Ishikawa (cell line): ENCODE measurements around the gene TDG.

Source experiments
- CEBPB ChIP-seq: IDR thresholded peaks from 2 replicates; pipeline ENCODE4 v1.6.1; 2012
- CREB1 ChIP-seq: IDR thresholded peaks from 2 replicates; pipeline ENCODE4 v1.6.1; 2012; ENCODE audit warnings: low read depth
- EP300 ChIP-seq: IDR thresholded peaks from 2 replicates; pipeline ENCODE4 v1.6.1; 2012; ENCODE audit warnings: borderline replicate concordance
- FOXM1 ChIP-seq: IDR thresholded peaks from 2 replicates; pipeline ENCODE4 v1.6.1; 2012; ENCODE audit warnings: low read depth, borderline replicate concordance
- MAX ChIP-seq: IDR thresholded peaks from 2 replicates; pipeline ENCODE4 v1.6.1; 2012
- NFIC ChIP-seq: IDR thresholded peaks from 2 replicates; pipeline ENCODE4 v1.6.1; 2012
- RAD21 ChIP-seq: IDR thresholded peaks from 2 replicates; pipeline ENCODE4 v1.6.1; 2012; ENCODE audit warnings: low read depth
- REST ChIP-seq: IDR thresholded peaks from 2 replicates; pipeline ENCODE4 v1.6.1; 2012; ENCODE audit warnings: low read depth, mild to moderate bottlenecking
- TAF1 ChIP-seq: IDR thresholded peaks from 2 replicates; pipeline ENCODE4 v1.6.1; 2012; ENCODE audit warnings: low read depth, mild to moderate bottlenecking
- TEAD4 ChIP-seq: IDR thresholded peaks from 2 replicates; pipeline ENCODE4 v1.6.1; 2012
- YY1 ChIP-seq: IDR thresholded peaks from 2 replicates; pipeline ENCODE4 v1.6.1; 2012; ENCODE audit warnings: low read depth
- ZBTB7A ChIP-seq: IDR thresholded peaks from 2 replicates; pipeline ENCODE4 v1.6.1; 2012; ENCODE audit warnings: low read depth

DNA sequence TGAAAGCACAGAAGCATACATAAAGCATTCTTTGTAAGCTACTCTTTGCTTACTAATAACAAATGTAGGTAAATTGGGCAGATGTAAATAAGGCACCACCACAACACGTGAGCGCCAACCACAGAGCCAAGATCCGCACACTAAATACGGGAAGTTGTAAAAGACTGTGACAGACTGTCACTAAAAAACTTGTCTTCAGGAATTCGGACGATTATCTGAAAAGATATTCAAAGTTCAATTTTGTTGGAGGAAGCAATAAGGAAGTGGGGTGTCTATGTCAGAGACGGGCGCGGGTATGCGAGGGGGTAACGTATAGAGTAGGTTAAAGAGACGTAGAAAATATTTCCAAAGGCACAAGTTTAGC is 37.0 kb upstream of the TDG start:
- TF ChIP-seq EP300 (no peak), TEAD4 (no peak), RAD21 (no peak), CREB1 (no peak), CEBPB (no peak), MAX (no peak), REST (no peak), FOXM1 (no peak), YY1 (no peak), ZBTB7A (no peak), NFIC (no peak), TAF1 (no peak)
